ENCODE data around the gene FOXN4.

GRCh38 chr12:109347589-109347988 lies 38.5 kb upstream of the FOXN4 start, which contains the start of gene MYO1H:
- TF ChIP-seq POLR2A (IDR thresholded peaks at IDR 0.05), result no peak
- TF ChIP-seq CTCF (IDR thresholded peaks at IDR 0.05), result no peak
- no peak for TF ChIP-seq POLR2AphosphoS5 (IDR thresholded peaks at IDR 0.05)
